ENCODE results near the gene TCHH. TPM values are rescaled to one million over a fixed set of nuclear protein-coding genes. Genes with fewer than 3 reads are reported as not detected.

The TCHH gene
- total RNA-seq, 1 experiment from 2014 or later = 0.10 TPM

GRCh38 chr1:152130186-152130585 lies 14.9 kb upstream of the TCHH start:
- Histone ChIP-seq H3K27me3 (peaks cover 33% of the 10 kb centered on the region), H3K4me3 (no peak overlapping the region), H3K9me3 (no peaks in the 10 kb centered on the region; the same call in 1 of the 2 replicates), H3K36me3 (no peaks in the 10 kb centered on the region)
- DNase-seq = no peak

DNA sequence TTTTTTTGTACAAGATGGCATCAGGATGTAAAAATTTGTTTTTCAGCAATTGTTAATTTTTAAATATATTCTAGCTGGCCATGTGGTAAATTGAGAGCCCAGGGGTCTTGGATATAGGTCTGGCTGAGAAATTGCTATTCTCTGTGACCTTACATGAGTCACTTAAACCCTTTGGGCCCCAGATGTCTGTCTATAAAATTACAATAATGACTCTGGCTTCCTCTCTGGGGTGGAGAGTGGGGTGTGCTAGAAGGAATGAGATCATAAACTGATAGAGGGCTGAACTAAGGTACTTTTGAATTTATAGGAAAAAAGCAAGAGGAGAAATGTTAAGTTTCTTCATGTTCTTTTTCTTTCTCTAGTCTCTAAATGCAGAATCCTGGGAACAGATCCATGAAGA lies 12.4 kb upstream of the TCHH start:
- DNase-seq = no peak
- H3K27me3 ChIP-seq = peaks cover 29% of the 10 kb centered on the region
- H3K4me3 ChIP-seq = no peak overlapping the region
- no peaks in the 10 kb centered on the region; the same call in 1 of the 2 replicates for H3K9me3 ChIP-seq
- H3K36me3 ChIP-seq = no peaks in the 10 kb centered on the region

DNA sequence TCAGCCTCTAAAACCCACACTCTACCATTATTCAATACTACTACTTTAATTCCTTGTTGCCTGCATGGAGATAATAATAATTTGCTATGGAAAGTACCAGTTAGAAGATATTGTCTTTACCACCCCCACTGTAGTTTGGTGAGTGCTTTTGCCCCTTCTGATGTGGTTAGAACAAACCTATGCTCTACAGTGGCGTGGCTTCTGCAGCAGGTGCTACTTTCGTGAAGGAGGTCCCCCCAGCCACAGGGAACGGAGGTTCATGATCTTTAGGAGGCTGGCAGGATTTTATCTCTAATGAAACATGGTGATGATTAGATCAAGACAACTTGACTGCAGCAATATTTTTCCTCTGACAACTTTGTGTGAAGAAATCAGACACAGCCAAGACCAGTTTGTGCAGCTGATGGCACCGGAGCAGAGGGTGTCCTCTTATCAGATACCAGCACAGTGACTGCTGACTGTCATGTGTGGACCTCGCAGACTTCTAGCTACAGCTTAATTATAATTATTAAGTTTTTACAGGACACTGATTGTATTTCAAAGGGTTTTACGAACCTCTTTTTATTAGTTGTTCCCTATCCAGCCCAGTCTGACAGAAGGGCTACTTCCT lies 10.7 kb upstream of the TCHH start:
- Histone ChIP-seq H3K36me3 (no peaks in the 10 kb centered on the region), H3K9me3 (no peaks in the 10 kb centered on the region), H3K4me3 (no peak overlapping the region), H3K27me3 (peaks cover 29% of the 10 kb centered on the region)
- no peak for DNase-seq

DNA sequence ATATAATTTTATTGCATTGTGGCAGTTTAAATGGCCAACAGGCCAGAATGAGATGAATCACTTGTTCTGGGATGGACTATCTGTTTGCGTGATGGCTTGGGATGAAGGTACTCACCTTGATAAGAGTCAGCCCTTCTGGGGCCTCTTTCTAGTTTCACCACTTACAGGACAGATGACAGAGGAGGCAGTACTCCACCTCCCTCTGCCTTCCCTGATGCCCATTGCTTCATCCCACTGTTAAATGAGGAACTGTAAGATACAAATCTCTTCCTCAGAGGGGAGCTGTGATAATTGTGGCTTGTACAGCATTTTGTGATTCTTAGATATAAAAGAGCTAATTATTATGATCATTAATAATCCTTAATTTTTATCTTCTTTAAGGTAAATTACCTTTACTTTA lies 3.7 kb upstream of the TCHH start:
- H3K4me3 ChIP-seq = no peak overlapping the region
- no peaks in the 10 kb centered on the region for H3K36me3 ChIP-seq
- H3K27me3 ChIP-seq = peaks cover 31% of the 10 kb centered on the region
- H3K9me3 ChIP-seq = no peaks in the 10 kb centered on the region
- no peak for DNase-seq

DNA sequence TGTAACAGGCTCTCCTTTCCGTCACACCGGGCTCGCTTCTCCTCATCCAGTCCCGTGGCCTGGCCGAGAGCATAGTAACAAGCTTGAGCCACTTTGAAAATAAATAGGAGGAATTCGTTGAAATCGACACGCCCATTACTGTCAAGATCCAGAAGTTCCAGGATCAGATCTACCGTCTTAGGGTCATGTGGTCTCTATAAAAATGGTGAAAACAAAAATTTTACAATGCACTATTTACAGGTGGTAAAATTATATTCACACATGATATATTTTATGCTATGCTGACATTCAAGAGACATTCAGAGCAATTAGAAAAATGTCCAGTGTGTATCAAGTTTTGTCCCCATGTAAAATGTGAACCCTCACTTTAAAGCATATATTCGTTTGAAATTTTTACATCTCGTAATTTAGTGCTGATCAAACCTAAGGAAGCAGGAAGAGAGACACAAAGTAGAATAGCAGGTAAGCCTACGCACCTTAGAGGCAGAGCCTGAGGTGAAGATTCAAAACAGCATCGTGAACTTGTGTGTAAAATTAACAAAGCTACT lies 2.3 kb downstream of the TCHH start:
- no peaks in the 10 kb centered on the region for H3K36me3 ChIP-seq
- DNase-seq = no peak
- H3K27me3 ChIP-seq = peaks cover 60% of the 10 kb centered on the region
- peak overlapping the region; percentile 30 for H3K4me3 ChIP-seq
- peaks cover 11% of the 10 kb centered on the region for H3K9me3 ChIP-seq

DNA sequence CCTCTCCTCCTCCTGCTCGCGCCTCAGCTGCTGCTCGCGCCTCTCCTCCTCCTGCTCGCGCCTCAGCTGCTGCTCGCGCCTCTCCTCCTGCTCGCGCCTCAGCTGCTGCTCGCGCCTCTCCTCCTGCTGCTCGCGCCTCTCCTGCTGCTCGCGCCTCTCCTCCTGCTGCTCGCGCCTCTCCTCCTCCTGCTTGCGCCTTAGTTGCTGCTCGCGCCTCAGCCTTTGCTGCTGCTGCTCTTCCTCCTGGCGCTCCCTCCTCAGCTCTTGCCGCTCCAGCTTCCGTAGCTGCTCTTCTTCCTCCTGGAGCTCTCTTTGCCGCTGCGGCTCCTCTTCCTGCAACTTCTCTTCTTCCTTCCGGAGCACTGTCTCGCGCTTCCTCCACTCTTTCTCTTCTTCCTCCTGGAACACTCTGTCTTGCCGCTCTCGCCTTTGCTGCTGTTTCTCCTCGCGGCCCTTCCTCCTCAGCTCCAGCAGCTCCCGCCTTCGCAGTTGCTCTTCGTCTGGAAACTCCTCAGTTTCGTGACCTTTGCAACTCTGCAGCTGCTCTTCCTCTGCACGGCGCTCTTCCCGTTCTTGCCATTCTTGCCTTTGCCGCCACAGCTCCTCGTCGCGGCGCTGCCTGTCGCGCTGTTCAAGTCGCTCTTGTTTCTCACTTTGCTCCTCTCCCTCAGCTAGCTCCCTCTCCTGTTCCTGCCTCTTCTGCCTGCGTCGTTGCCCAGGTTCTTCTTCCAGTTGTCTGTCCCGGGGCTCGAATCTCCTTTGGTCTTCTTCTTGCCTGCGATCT lies 3.0 kb downstream of the TCHH start:
- Histone ChIP-seq H3K36me3 (no peaks in the 10 kb centered on the region), H3K27me3 (peaks cover 63% of the 10 kb centered on the region), H3K9me3 (peaks cover 11% of the 10 kb centered on the region), H3K4me3 (peak overlapping the region; percentile 30)
- DNase-seq = peak; percentile 33

GRCh38 chr1:152111515-152111968 lies 3.7 kb downstream of the TCHH start:
- Histone ChIP-seq H3K27me3 (peaks cover 61% of the 10 kb centered on the region), H3K4me3 (peak overlapping the region; percentile 30), H3K36me3 (no peaks in the 10 kb centered on the region), H3K9me3 (peaks cover 11% of the 10 kb centered on the region)
- peak; percentile 71 for DNase-seq

DNA sequence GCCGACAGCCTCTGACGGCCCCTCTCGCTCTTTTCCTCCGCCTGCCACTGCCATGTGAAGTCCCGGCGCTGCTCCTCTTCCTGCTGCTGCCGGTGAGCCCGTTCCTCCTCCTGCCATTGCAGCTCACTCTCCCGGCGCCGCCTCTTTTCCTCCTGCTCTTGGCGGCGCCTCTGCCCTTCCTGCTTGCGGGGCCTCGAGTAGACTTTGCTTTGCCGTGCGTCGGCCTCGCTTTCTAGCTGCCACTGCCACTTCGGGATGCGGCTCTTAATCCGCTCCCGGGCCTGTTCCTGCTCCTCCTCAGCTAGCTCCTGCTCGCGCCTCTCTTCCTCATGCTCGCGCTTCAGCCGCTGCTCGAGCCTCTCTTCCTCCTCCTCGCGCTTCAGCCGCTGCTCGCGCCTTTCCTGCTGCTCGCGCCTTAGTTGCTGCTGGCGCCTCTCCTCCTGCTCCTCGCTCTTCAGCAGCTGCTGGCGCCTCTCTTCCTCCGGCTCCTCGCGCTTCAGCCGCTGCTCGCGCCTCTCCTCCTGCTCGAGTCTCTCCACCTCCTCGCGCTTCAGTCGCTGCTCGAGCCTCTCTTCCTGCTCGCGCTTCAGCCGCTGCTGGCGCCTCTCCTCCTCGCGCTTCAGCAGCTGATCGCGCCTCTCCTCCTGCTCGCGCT lies 4.3 kb downstream of the TCHH start:
- H3K36me3 ChIP-seq = no peaks in the 10 kb centered on the region
- peaks cover 58% of the 10 kb centered on the region for H3K27me3 ChIP-seq
- peak; percentile 68 for DNase-seq
- peaks cover 11% of the 10 kb centered on the region for H3K9me3 ChIP-seq
- H3K4me3 ChIP-seq = peak overlapping the region; percentile 30

GRCh38 chr1:152110365-152110859 lies 4.8 kb downstream of the TCHH start:
- Histone ChIP-seq H3K27me3 (peaks cover 55% of the 10 kb centered on the region), H3K9me3 (peaks cover 11% of the 10 kb centered on the region), H3K4me3 (peak overlapping the region; percentile 30), H3K36me3 (no peaks in the 10 kb centered on the region)
- peak; percentile 64 for DNase-seq

DNA sequence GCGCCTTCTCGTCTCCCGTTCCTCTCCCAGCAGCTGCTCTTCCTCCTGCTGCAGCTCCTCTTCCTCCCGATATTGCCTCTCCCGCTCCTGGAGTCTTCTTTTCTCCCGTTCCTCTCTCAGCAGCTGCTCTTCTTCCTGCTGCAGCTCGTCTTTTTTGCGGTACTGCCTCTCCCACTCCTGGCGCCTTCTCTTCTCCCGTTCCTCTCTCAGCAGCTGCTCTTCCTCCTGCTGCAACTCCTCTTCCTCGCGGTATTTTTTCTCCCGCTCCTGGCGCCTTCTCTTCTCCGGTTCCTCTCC lies 5.3 kb downstream of the TCHH start:
- peaks cover 53% of the 10 kb centered on the region for H3K27me3 ChIP-seq
- peaks cover 11% of the 10 kb centered on the region for H3K9me3 ChIP-seq
- DNase-seq = no peak
- no peaks in the 10 kb centered on the region for H3K36me3 ChIP-seq
- peak overlapping the region; percentile 30 for H3K4me3 ChIP-seq

GRCh38 chr1:152109231-152109997 lies 5.8 kb downstream of the TCHH start:
- DNase-seq = no peak
- Histone ChIP-seq H3K9me3 (peaks cover 11% of the 10 kb centered on the region), H3K4me3 (no peak overlapping the region), H3K36me3 (no peaks in the 10 kb centered on the region), H3K27me3 (peaks cover 47% of the 10 kb centered on the region)

- Histone ChIP-seq H3K36me3 (no peaks in the 10 kb centered on the region), H3K27me3 (peaks cover 42% of the 10 kb centered on the region), H3K4me3 (no peak overlapping the region)
Measured at GRCh38 chr1:152108882-152109222, 6.4 kb downstream of the TCHH start.

DNA sequence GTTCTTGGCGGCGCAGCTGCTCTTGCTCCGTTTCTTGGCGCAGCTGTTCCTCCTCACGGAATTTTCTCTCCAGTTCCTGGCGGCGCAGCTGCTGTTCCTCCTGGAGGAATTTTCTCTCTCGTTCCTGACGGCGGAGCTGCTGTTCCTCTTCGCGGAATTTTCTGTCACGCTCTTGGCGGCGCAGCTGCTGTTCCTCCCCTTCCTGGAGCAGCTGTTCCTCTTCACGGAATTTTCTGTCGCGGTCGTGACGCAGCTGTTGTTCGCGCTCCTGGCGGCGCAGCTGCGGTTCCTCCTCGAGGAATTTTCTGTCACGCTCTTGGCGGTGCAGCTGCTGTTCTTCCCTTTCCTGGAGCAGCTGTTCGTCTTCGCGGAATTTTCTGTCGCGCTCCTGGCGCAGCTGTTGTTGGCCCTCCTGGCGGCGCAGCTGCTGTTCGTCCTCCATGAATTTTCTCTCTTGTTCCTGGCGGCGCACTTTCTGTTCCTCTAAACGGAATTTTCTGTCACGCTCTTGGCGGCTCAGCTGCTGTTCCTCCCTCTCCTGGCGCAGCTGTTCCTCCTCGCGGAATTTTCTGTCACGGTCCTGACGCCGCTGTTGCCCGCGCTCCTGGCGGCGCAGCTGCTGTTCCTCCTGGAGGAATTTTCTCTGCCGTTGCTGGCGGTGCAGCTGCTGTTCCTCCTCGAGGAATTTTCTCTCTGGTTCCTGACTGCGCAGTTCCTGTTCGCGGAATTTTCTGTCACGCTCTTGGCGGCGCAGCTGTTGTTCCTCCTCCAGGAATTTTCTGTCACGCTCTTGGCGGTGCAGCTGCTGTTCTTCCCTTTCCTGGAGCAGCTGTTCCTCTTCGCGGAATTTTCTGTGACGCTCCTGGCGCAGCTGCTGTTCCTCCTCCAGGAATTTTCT lies 7.0 kb downstream of the TCHH start:
- H3K36me3 ChIP-seq = no peaks in the 10 kb centered on the region
- peaks cover 6% of the 10 kb centered on the region for H3K9me3 ChIP-seq
- peaks cover 36% of the 10 kb centered on the region for H3K27me3 ChIP-seq
- DNase-seq = peak; percentile 40
- peak overlapping the region; percentile 19; the same call in 1 of the 2 replicates for H3K4me3 ChIP-seq

More at GRCh38 chr1:152108882-152109222, 6.4 kb downstream of the TCHH start:
- peaks cover 11% of the 10 kb centered on the region for H3K9me3 ChIP-seq
- DNase-seq = no peak

- DNase-seq = no peak
- H3K9me3 ChIP-seq = peaks cover 6% of the 10 kb centered on the region
- H3K4me3 ChIP-seq = peak overlapping the region; percentile 19; the same call in 1 of the 2 replicates
- no peaks in the 10 kb centered on the region for H3K36me3 ChIP-seq
- H3K27me3 ChIP-seq = peaks cover 27% of the 10 kb centered on the region
Measured at GRCh38 chr1:152107031-152107983, 7.9 kb downstream of the TCHH start.

DNA sequence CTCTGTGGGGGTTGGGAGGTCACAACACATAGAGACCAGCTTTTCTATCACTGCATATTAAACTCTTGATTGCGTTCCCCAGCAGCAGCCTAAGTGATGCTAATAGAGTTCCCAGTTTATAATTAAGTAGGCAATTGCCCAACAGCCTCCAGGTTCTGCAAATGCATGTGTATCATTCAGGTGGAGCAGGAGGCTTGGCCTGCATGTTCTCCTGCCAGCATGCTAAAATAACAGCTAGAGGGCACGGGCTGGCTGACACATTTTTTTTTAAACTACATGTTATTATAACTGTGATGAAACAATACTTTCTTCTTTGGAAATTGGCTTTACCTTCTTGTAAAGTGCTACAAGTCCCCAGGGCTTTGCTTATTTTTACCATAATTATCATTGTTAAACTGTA lies 10.4 kb downstream of the TCHH start:
- peaks cover 6% of the 10 kb centered on the region for H3K9me3 ChIP-seq
- no peak overlapping the region for H3K4me3 ChIP-seq
- peaks cover 27% of the 10 kb centered on the region for H3K27me3 ChIP-seq
- no peak for DNase-seq
- H3K36me3 ChIP-seq = no peaks in the 10 kb centered on the region
